BLaER1 (cell line): ENCODE results near the gene PTPRD.

Experiments
- H3K27ac ChIP-seq: shearing (Covaris generic); formaldehyde crosslinking; 2 replicates; pipeline ENCODE4 v1.8.1; 2022
- H3K27me3 ChIP-seq: shearing (Covaris generic); formaldehyde crosslinking; 2 replicates; pipeline ENCODE4 v1.8.1; 2022
- H3K36me3 ChIP-seq: shearing (Covaris generic); formaldehyde crosslinking; 2 replicates; pipeline ENCODE4 v1.8.1; 2022
- H3K4me1 ChIP-seq: shearing (Covaris generic); formaldehyde crosslinking; 2 replicates; pipeline ENCODE4 v1.8.1; 2022
- H3K4me2 ChIP-seq: shearing (Covaris generic); formaldehyde crosslinking; 2 replicates; pipeline ENCODE4 v1.8.1; 2022
- H3K4me3 ChIP-seq: shearing (Covaris generic); formaldehyde crosslinking; 2 replicates; pipeline ENCODE4 v1.8.1; 2022
- H3K9ac ChIP-seq: shearing (Covaris generic); formaldehyde crosslinking; 2 replicates; pipeline ENCODE4 v1.8.1; 2022
- H3K9me3 ChIP-seq: shearing (Covaris generic); formaldehyde crosslinking; 2 replicates; pipeline ENCODE4 v1.8.1; 2022
- H4K20me1 ChIP-seq: shearing (Covaris generic); formaldehyde crosslinking; 2 replicates; pipeline ENCODE4 v1.8.1; 2022
- Cebpa-rat ChIP-seq: shearing (Covaris generic); IDR thresholded peaks from 2 replicates; pipeline ENCODE4 v1.8.1; 2022

The PTPRD gene

DNA sequence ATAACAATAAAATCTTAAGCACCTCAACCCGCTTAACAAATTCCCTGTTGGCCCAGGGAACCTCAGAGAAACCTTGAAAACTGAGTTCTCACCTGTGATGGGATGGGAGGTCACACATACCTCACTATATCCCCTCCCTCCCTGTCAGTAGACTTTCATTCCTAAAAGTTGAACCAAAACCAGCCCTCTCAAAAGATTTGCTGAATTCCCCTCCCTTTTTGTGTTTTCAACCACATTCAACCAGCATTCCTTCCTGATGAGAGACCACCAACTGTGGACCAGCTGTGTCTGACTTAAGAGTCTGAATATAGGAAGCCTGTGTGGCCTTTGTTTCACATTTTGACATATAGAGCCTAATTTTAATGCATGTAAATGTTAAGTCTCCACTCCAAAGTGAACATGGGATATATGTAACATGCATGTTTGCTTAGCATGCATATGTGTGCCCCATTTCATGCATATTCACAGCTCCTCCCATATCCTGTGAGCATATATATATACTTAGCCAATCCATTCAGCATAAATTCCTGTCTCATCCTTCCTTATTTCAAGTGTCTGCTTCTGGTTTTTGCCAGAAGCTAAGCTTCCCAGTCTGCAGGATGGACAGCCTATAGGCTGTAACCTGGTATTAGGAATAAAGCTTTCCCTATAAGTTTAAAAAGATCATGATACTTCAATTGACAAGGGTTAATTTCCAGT is 604.6 kb downstream of the PTPRD start:
- Histone ChIP-seq H3K36me3 (no peaks in the 10 kb centered on the region), H3K4me3 (no peak overlapping the region), H3K27ac (no peak overlapping the region), H3K4me2 (no peak overlapping the region), H3K9me3 (no peaks in the 10 kb centered on the region), H3K4me1 (no peaks in the 10 kb centered on the region), H3K9ac (no peak overlapping the region), H3K27me3 (no peaks in the 10 kb centered on the region), H4K20me1 (no peaks in the 10 kb centered on the region)
- TF ChIP-seq Cebpa-rat, result no peak

DNA sequence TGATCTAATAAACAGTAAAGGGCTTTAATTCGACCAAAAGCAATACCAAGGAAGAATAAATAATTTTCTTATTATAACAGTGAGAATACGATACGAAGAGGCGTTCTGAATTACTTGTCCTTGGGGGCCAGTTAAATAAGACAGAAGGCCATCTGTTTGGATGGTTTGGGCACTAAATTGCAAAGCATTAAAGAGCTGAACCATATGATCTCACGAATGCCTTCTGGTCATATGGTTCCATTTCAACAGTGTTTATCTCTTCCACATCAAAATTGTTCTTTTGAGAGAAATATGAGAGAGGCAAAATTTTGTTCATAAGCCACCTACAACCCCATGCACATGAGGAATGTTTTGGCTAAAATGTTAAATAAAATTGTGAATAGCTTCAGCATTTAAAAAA is 605.4 kb downstream of the PTPRD start:
- Histone ChIP-seq H3K4me3 (no peak overlapping the region), H3K4me2 (no peak overlapping the region), H3K27me3 (no peaks in the 10 kb centered on the region), H3K9ac (no peak overlapping the region), H3K27ac (no peak overlapping the region), H3K4me1 (no peaks in the 10 kb centered on the region), H3K36me3 (no peaks in the 10 kb centered on the region), H3K9me3 (no peaks in the 10 kb centered on the region), H4K20me1 (no peaks in the 10 kb centered on the region)
- no peak for TF ChIP-seq Cebpa-rat

DNA sequence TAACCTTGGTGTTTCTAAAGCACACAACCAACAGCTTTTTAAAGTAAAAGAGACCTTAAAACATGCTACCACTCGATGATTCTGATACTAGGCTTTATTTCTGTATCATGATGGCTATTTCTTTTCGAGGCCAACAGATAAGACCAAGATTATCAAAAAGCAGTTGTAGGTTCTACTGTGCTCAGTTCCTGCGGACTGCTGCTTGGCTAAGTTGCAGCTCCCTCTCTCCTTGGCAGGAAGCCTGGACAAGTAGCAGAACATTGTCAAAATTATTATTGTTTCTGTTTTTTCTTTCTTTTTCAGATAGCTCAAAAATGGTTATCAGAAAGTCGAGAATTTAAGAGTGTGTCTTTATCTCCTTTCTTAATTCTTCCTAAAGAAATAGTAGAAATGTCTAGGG is 607.6 kb downstream of the PTPRD start:
- no peaks in the 10 kb centered on the region for H3K9me3 ChIP-seq
- H3K9ac ChIP-seq, result no peak overlapping the region
- no peaks in the 10 kb centered on the region for H3K36me3 ChIP-seq
- no peak overlapping the region for H3K27ac ChIP-seq
- no peaks in the 10 kb centered on the region for H4K20me1 ChIP-seq
- H3K4me3 ChIP-seq, result no peak overlapping the region
- no peak for TF ChIP-seq Cebpa-rat
- H3K4me2 ChIP-seq, result no peak overlapping the region
- H3K27me3 ChIP-seq, result no peaks in the 10 kb centered on the region
- no peaks in the 10 kb centered on the region for H3K4me1 ChIP-seq

DNA sequence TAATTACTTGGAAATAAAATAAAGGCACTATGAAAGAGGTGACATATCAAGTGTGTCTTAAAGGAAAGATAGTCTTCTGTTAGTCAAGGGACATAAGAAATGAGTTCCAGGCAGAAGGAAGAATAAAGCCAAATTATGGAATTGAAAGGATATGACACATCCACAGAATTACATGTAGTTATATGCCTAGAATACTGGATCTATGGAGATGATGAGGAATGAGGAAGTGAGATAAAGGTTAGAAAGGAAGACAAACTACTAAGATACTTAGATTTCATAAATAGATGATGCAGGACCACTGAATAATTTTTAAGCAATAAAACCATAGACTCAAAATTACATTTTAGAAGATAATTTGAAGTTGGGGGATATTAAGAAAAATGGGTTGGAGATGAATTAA is 609.8 kb downstream of the PTPRD start:
- TF ChIP-seq Cebpa-rat, result no peak
- Histone ChIP-seq H3K27ac (no peak overlapping the region), H3K4me2 (no peak overlapping the region), H3K4me1 (peaks cover 13% of the 10 kb centered on the region), H3K36me3 (no peaks in the 10 kb centered on the region), H3K9ac (no peak overlapping the region), H4K20me1 (no peaks in the 10 kb centered on the region), H3K4me3 (no peak overlapping the region), H3K27me3 (no peaks in the 10 kb centered on the region), H3K9me3 (no peaks in the 10 kb centered on the region)

DNA sequence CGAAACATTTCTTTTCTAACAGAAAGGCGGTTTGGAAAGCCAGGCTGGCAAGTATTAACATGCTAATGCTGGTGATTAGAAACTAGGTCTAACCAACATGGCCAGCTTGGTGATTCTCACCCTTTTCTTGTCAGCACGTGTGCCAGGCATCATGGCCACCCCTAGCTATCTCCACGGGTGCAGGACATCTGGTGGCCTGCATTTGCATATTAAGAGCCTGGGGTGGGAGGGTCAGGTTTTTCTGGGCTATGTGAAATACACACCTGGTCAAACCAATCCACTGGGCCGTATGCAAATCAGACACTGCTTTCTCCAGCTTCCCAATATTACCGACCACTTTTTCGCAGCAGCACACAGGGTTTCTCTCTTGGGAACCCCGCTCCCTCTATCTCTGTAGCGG is 612.1 kb downstream of the PTPRD start:
- H3K4me2 ChIP-seq, result no peak overlapping the region
- no peaks in the 10 kb centered on the region for H4K20me1 ChIP-seq
- peaks cover 13% of the 10 kb centered on the region for H3K4me1 ChIP-seq
- no peak overlapping the region for H3K9ac ChIP-seq
- no peaks in the 10 kb centered on the region for H3K36me3 ChIP-seq
- H3K4me3 ChIP-seq, result no peak overlapping the region
- no peak for TF ChIP-seq Cebpa-rat
- H3K27me3 ChIP-seq, result no peaks in the 10 kb centered on the region
- H3K27ac ChIP-seq, result no peak overlapping the region
- H3K9me3 ChIP-seq, result no peaks in the 10 kb centered on the region

DNA sequence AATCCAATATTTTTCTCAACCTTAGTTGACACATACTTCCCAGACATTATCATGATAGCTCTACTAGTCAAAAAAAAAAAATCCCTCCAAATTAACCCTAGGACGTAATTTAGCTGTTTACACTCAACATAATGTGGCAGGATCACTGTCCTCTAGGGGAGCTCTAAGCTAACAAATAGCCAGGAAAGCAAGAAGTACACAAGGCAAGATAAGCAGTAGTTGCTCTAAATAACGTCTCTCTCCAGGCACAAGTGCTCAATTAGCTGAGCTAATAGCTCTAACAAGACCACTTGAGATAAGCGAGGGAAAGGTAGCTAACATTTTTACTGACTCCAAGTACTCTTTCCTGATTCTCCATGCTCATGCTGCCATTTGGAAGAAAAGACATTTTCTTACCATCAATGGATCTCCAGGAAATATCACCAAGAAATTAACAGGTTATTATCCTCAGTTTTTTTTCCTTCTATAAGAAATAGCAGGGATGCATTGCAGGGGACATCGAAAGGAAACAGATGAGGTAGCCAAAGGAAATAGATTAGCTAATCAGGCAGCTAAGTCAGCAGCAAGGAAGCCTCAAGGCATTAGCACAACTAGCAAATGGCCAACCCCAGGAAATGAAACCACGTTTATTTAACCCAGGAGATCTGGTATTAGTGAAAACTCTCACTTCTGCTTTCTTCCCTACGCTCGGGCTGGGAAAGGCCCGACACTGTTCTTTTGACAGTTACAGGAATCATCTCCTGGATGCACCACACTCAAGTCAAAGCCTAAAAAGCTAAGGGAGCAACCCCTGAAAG is 614.1 kb downstream of the PTPRD start:
- H4K20me1 ChIP-seq, result no peaks in the 10 kb centered on the region
- H3K9me3 ChIP-seq, result no peaks in the 10 kb centered on the region
- TF ChIP-seq Cebpa-rat, result no peak
- H3K27ac ChIP-seq, result no peak overlapping the region
- H3K27me3 ChIP-seq, result no peaks in the 10 kb centered on the region
- H3K4me3 ChIP-seq, result no peak overlapping the region
- no peak overlapping the region for H3K9ac ChIP-seq
- H3K36me3 ChIP-seq, result no peaks in the 10 kb centered on the region
- H3K4me1 ChIP-seq, result peaks cover 13% of the 10 kb centered on the region
- H3K4me2 ChIP-seq, result peak overlapping the region; percentile 62

DNA sequence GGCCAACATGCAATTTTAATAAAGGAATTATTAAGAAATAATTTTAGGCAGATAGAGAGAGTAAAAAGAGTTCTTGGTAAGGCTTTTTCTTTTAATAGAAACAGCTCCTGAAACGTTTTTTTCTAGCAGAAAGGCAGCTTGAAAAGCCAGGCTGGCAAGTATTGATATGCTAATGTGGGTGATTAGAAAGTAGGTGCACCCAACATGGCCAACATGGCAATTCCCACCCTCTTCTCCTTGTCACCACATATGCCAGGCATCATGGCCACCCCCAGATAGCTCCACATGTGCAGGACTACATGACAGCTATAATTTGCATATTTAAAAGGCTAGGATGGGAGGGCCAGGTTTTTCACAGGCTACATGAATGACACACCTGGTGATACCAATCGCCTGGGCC is 615.2 kb downstream of the PTPRD start:
- no peaks in the 10 kb centered on the region for H3K36me3 ChIP-seq
- no peak overlapping the region for H3K9ac ChIP-seq
- peaks cover 13% of the 10 kb centered on the region for H3K4me1 ChIP-seq
- H3K27me3 ChIP-seq, result no peaks in the 10 kb centered on the region
- H3K4me2 ChIP-seq, result no peak overlapping the region
- H4K20me1 ChIP-seq, result no peaks in the 10 kb centered on the region
- H3K9me3 ChIP-seq, result no peaks in the 10 kb centered on the region
- no peak overlapping the region for H3K27ac ChIP-seq
- TF ChIP-seq Cebpa-rat, result no peak
- H3K4me3 ChIP-seq, result no peak overlapping the region

DNA sequence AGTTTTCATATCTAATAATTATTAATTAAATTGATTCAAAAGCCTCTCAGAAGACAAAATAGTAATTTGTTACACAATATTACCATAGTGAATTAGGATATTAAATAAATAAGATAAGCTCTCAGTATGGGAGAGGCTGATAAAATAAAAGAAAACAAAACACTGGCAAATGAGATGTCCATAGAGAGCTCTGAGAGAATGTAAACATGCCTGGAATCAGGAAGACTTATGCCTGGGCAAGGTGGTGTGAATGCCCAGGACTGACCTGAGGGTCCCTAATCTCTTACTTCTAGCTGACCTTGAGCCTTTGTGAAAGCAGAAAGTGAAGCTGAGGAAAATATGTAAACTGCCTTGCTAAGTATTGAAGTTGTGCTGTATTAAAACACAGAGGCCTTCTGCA is 616.5 kb downstream of the PTPRD start:
- Histone ChIP-seq H3K27me3 (no peaks in the 10 kb centered on the region), H3K36me3 (no peaks in the 10 kb centered on the region), H3K4me2 (no peak overlapping the region), H4K20me1 (no peaks in the 10 kb centered on the region), H3K9me3 (no peaks in the 10 kb centered on the region), H3K4me3 (no peak overlapping the region), H3K4me1 (peaks cover 13% of the 10 kb centered on the region), H3K9ac (no peak overlapping the region), H3K27ac (no peak overlapping the region)
- no peak for TF ChIP-seq Cebpa-rat

DNA sequence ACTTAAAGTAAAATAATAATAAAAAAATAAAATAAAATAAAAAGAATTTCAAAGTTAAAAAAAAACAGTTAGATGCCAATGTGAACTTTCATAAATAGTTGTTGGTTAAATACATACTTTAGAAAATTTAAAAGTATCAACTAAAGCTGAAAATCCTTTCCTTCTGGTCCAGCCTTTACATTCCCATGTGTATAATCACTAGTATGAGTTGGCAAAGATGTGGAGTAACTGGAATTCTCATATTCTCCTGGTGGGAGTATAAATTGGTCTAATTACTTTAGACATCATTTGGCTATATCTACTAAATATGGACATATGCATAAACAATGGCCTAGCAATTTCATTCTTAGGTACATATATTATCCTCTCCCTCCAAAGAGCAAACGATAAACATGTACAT is 619.9 kb downstream of the PTPRD start:
- Histone ChIP-seq H3K9me3 (no peaks in the 10 kb centered on the region), H3K36me3 (no peaks in the 10 kb centered on the region), H3K27me3 (no peaks in the 10 kb centered on the region), H4K20me1 (no peaks in the 10 kb centered on the region), H3K4me2 (no peak overlapping the region), H3K4me1 (no peaks in the 10 kb centered on the region), H3K9ac (no peak overlapping the region), H3K27ac (no peak overlapping the region), H3K4me3 (no peak overlapping the region)
- TF ChIP-seq Cebpa-rat, result no peak

DNA sequence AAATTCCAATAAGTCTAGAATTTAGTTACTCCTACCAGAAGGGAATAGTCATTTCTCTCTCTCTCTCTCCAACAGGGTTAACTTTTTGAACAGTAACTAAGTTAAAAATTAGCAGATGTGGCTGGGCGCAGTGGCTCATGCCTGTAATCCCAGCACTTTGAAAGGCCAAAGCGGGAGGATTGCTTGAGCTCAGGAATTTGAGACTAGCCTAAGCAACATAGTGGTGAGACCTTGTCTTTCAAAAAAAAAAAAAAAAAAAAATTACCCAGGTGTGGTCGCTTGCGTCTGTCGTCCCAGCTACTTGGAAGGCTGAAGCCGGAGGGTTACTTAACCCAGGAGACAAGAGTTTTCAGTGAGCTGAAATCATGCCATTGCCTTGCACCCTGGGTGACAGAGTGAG is 639.7 kb downstream of the PTPRD start:
- no peaks in the 10 kb centered on the region for H3K4me1 ChIP-seq
- no peak overlapping the region for H3K4me3 ChIP-seq
- no peaks in the 10 kb centered on the region for H3K27me3 ChIP-seq
- H3K27ac ChIP-seq, result no peak overlapping the region
- no peak for TF ChIP-seq Cebpa-rat
- no peak overlapping the region for H3K9ac ChIP-seq
- no peaks in the 10 kb centered on the region for H3K36me3 ChIP-seq
- no peak overlapping the region for H3K4me2 ChIP-seq
- H4K20me1 ChIP-seq, result no peaks in the 10 kb centered on the region
- H3K9me3 ChIP-seq, result no peaks in the 10 kb centered on the region
